ENCODE measurements around the gene HS3ST5. TPM values are rescaled to one million over a fixed set of nuclear protein-coding genes. Genes with fewer than 3 reads are reported as not detected.

HS3ST5 gene
- total RNA-seq, 1 experiment from 2014 or later = not detected

GRCh38 chr6:114169763-114170162 is 173.1 kb downstream of the HS3ST5 start:
- ChIA-PET RAD21 (ENCODE audit: low non-redundant PET in 1 of 2, low total read pairs in 2 of 2, uncharacterized antibody in 2 of 2, unreplicated experiment in 2 of 2) (no interaction called here), CTCF (no interaction called here), POLR2A (no interaction called here)
- no peak for ATAC-seq
- no peaks in the 10 kb centered on the region for H4K20me1 ChIP-seq (ENCODE audit: insufficient read depth)
- no peaks in the 10 kb centered on the region for H3K9me3 ChIP-seq (ENCODE audit: control insufficient read depth in 1 of 2, insufficient read depth in 1 of 2, low read depth in 1 of 2, low read length in 2 of 2)
- H3K27ac ChIP-seq (ENCODE audit: low read depth, low read length) = no peak overlapping the region
- intact Hi-C loops (cut with micrococcal nuclease) = no loop called here
- no peak for DNase-seq (ENCODE audit: low read depth, low spot score)
- TF ChIP-seq JUND (IDR thresholded peaks at IDR 0.05) = no peak
- TF ChIP-seq EZH2 (IDR thresholded peaks at IDR 0.05) = no peak
- TF ChIP-seq TCF7L2 (IDR thresholded peaks at IDR 0.05; ENCODE audit: borderline replicate concordance, extremely low read depth, insufficient read depth, insufficient read length) = no peak
- no peak for TF ChIP-seq CTCF (IDR thresholded peaks at IDR 0.05 in 2 of 3, conservative IDR thresholded peaks at IDR 0.05 in 1 of 3; ENCODE audit: borderline replicate concordance in 1 of 3, insufficient read depth in 1 of 3, low read depth in 2 of 3, low read length in 2 of 3)
- TF ChIP-seq ZNF274 (IDR thresholded peaks at IDR 0.05; ENCODE audit: low read depth, low read length) = no peak
- no peak for TF ChIP-seq REST (IDR thresholded peaks at IDR 0.05; ENCODE audit: low read depth)
- no peak for TF ChIP-seq ZBTB33 (IDR thresholded peaks at IDR 0.05; ENCODE audit: extremely low read depth, insufficient replicate concordance, low read length)
- TF ChIP-seq POLR2AphosphoS5 (IDR thresholded peaks at IDR 0.05; ENCODE audit: low read depth, low read length) = no peak
- no peak for TF ChIP-seq EGR1 (IDR thresholded peaks at IDR 0.05; ENCODE audit: low read depth)
- no peak for TF ChIP-seq FOSL1 (IDR thresholded peaks at IDR 0.05; ENCODE audit: low read depth)
- TF ChIP-seq ELF1 (IDR thresholded peaks at IDR 0.05; ENCODE audit: borderline replicate concordance, low read depth) = no peak
- H3K27me3 ChIP-seq (ENCODE audit: insufficient read depth, low read length) = peaks cover 47% of the 10 kb centered on the region
- no peaks in the 10 kb centered on the region for H3K79me2 ChIP-seq (ENCODE audit: insufficient read depth, low read length)
- no TSS peak for BruUV-seq (replicated peaks)
- no peak overlapping the region for H3K4me2 ChIP-seq (ENCODE audit: low read length)
- H3K9ac ChIP-seq (ENCODE audit: low read length) = no peak overlapping the region
- H2AFZ ChIP-seq (ENCODE audit: low read depth, low read length, poor library complexity, severe bottlenecking) = no peak overlapping the region
- H3K4me3 ChIP-seq (replicated peaks in 1 of 2; ENCODE audit: low read depth in 1 of 2, low read length in 2 of 2) = no peak overlapping the region
- H3K36me3 ChIP-seq (ENCODE audit: control insufficient read depth in 1 of 2, insufficient read depth in 2 of 2, low read length in 2 of 2) = no peaks in the 10 kb centered on the region
- no peaks in the 10 kb centered on the region for H3K9me2 ChIP-seq (ENCODE audit: insufficient read depth)
- H3K4me1 ChIP-seq (ENCODE audit: control insufficient read depth in 1 of 2, insufficient read depth in 2 of 2, low read length in 2 of 2) = no peaks in the 10 kb centered on the region

Data from HCT116 (cell line).